HG03135 (cell line): ENCODE measurements around the gene RANBP17.
"Not testable (repeated sequence)": the region's sequence is repeated elsewhere in the genome, so short reads cannot be mapped to it uniquely, and the experiment has no call there.

Experiments
- ATAC-seq: cut with Tn5 transposase; IDR thresholded peaks from one replicate; pipeline ENCODE4 v1.9.1; 2021; ENCODE audit warnings: mild to moderate bottlenecking, moderate library complexity; ENCODE audit not compliant: unreplicated experiment

Gene RANBP17

GRCh38 chr5:170937914-170938313, 76.1 kb downstream of the RANBP17 start:
- ATAC-seq = no peak

- no peak for ATAC-seq
Observed at GRCh38 chr5:170939178-170939577, 77.4 kb downstream of the RANBP17 start.

DNA sequence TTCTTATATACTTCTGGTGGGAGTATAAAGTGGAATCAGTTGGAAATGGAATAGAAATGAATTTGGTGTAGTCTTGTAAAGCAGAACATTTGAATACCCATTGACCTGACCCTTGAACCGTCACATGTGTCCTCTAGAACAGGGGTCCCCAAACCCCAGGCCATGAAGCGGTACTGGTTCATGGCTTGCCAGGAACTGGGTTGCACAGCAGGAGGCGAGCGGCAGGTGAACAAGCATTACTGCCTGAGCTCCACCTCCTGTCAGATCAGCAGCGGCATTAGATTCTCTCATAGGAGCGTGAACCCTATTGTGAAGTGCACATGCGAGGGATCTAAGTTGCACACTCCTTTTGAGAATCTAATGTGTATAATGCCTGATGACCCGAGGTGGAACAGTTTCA, 80.0 kb downstream of the RANBP17 start:
- no peak for ATAC-seq

GRCh38 chr5:170945275-170945674, 83.5 kb downstream of the RANBP17 start:
- ATAC-seq = no peak

GRCh38 chr5:170960567-170960966, 98.7 kb downstream of the RANBP17 start:
- no peak for ATAC-seq

DNA sequence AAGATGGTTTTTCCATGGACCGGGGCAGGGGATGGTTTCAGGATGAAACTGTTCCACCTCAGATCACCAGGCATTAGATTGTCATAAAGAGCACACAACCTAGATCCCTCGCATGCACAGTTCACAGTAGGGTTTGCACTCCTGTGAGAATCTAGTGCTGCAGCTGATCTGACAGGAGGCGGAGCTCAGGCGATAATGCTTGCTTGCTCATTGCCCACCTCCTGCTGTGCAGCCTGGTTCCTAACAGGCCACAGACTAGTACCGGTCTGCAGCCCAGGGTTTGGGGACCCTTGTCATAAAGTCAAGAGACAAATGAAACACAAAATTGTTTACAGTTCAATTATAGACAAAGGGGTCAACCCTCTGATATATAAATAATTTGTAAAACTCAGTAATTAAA, 101.7 kb downstream of the RANBP17 start:
- ATAC-seq = no peak

GRCh38 chr5:170974461-170974860, 112.6 kb downstream of the RANBP17 start:
- no peak for ATAC-seq

DNA sequence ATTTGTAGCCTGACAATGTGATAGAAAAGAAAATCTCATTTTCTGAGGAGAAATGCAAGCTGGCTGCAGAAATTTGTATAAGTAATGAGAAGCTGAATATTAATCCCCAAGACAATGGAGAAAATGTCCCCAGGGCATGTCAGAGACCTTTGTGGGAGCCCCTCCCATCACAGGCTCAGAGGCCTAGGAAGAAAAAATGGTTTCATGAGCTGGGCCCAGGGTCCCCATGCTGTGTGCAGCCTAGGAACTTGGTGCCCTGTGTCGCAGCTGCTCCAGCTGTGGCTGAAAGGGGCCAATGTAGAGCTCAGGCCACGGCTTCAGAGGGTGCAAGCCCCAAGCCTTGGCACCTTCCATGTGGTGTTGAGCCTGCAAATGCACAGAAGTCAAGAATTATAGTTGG, 118.4 kb downstream of the RANBP17 start:
- ATAC-seq = not testable (repeated sequence)

- no peak for ATAC-seq
Observed at GRCh38 chr5:170985486-170985885, 123.7 kb downstream of the RANBP17 start.

- ATAC-seq = no peak
Observed at GRCh38 chr5:170986598-170986997, 124.8 kb downstream of the RANBP17 start.

DNA sequence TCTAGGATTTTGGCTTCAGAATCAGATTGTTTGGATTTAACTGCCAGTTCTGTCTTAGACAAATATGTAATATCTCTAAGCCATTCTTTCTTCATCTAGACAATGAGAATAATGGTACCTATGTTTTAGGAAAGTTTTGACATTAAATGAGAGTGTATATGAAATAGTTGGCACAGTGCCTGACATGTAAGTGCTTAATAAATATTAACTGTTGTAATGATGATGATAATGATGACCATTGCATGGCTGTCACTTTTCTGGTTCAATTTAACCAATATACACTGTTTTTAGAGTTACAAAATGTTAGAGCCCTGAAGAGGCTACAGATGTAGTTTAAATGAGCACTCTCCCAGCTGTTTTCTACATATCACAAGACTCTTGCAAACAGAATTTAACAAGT, 131.7 kb downstream of the RANBP17 start:
- no peak for ATAC-seq

- no peak for ATAC-seq
Observed at GRCh38 chr5:171010086-171010485, 148.3 kb downstream of the RANBP17 start.

DNA sequence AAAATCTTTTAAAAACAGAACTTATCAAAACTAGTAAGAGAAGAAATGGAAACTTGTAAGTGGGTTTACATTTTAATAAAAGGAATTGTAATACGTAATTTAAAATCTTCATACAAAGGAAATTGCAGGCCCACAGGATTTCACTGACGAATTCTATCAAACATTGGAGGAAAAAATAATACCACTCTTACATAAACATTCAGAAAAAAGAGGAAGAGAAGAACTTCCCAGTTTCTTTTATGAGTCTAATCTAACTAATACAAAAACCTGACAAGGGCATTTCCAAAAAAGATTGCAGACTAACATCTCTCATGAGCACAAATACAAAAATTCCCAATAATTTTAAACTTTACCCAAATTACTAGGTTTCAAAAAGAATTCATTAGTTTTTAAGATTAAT, 149.0 kb downstream of the RANBP17 start:
- ATAC-seq = no peak

DNA sequence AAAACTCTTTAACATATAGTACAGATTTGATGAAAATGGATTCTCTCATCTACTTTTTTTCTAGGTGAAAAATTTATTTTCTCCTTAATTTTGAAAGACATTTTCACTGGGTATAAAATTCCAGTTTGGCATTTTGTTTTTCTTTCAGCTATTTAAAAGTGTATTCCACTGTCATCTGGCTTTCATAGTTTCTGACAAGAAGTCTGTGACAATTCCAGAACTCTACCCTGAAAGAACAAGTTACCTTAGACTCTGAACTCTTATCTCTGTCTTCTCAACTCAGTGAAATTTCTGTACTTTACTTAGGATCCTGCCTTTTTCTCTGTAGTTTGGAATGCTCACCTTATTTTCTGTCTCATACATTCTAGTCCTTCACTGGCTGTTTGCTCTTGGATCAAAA, 161.7 kb downstream of the RANBP17 start:
- ATAC-seq = no peak

DNA sequence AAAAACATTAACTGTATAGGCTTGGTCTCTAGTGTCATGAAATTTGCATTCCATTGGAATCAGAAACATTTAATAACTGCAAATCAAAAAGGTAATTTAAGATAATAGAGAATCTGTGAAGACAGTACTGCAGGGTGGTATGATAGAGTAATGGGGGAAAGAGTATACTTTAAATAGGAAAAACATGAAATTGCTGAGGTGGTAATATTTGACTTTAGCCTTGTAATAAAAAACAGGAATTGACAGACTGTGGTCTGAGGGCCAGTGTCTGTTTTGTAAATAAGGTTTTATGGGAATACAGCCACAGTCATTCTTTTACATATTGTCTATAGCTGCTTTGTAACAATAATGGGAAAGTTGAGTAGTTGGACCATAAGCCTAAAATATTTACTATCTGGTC, 162.3 kb downstream of the RANBP17 start:
- ATAC-seq = no peak

DNA sequence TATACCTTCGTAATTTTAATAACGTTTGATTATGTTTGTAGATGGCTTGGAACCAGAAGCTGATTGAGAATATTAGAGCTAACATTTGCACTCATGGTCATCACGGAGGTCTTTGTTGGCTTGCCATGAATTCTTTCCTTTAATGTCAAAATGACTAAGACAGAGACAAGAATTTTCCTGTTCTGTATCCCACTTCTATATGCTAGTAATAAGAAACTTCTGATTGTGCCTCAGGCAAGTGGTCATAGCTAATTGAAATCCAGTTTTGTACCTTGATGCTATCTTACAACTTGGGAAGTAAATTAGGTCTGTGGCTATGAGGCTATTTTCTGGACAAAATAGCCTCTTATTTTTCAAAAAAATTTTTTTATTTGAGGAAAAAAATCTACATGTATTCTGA, 167.6 kb downstream of the RANBP17 start:
- ATAC-seq = no peak

- ATAC-seq = no peak
Observed at GRCh38 chr5:171031977-171032376, 170.2 kb downstream of the RANBP17 start.

GRCh38 chr5:171032435-171032973, 170.7 kb downstream of the RANBP17 start:
- ATAC-seq = no peak

DNA sequence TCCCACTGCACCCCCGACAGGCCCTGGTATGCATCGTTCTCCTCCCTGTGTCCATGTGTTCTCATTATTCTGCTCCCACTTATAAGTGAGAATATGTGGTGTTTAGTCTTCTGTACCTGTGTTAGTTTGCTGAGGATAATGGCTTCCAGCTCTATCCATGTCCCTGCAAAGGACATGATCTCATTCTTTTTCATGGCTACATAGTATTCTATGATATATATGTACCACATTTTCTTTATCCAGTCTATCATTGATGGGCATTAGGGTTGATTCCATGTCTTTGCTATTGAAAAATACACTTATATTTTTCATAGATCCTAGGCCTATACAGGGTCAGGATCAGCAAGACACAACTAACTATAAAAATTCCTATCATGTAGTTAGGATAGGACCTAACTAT, 180.1 kb downstream of the RANBP17 start:
- ATAC-seq = not testable (repeated sequence)

DNA sequence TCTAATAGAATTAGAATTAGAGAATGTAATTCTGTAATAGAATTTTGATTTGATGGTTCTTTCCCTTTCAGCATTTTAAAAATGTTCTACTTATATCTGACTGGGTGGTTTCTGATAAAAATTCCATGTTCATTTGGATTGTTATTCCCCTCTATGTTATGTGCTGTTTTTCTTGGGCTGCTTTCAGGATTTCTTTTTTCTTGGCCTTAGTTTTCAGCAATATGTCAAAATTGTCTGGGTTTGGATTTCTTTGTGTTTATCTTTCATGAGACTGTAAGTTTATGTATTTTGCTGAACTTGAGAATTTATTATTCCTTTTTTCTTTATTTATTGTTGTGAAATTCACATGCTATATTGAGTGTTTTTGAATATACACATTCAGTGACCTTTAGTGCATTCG, 189.1 kb downstream of the RANBP17 start:
- ATAC-seq = no peak

- ATAC-seq = no peak
Observed at GRCh38 chr5:171055875-171056454, 194.1 kb downstream of the RANBP17 start.

GRCh38 chr5:171067540-171068130, 205.8 kb downstream of the RANBP17 start:
- no peak for ATAC-seq

DNA sequence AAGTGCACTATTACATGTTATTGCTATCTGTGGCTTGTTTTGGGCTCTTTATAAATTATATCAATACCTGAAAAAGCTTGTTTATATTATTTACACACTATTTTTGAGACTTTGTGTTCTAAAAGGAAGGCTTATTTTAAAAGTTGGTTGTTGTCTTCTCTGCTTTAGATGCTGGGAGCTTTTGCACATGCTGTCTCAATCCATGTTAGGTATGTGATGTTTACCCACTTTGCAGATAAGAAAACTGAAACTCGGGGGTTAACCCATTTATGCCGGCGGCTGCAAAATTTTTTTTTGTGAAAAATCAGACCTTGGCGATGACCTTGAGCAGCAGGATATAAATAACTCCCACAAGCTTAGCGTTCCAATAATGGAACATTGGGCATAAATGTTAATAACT, 212.9 kb downstream of the RANBP17 start:
- ATAC-seq = no peak
